Measurements from ENCODE around the gene UBE4A. TPM values are rescaled to one million over a fixed set of nuclear protein-coding genes. Genes with fewer than 3 reads are reported as not detected.

UBE4A gene
- total and polyA plus RNA-seq, 10 of the 15 experiments (the other 5 are each of a cell fraction or from before 2014, with no cell fraction given): 6.2 to 39.6 (median 30.3) TPM

DNA sequence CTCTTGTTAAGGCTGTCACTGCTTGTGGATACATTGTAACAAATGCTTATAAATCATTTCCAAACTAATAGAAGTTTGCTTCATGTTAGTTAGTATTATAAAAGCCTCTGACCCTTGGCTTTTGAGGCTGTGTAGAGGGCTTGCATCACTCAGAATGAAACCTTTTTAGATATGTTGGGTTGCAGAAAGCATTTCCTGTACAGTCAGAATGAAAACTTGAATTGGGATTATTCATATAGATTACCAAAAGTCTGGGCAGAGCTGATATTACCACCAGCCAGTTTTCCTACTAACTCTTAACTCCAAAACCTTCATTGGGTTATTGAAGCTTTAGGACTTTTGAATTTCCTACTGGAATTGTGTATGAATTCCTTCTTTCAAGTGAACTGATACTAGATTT, 88.9 kb downstream of the UBE4A start (continued):
- TF ChIP-seq, protein P1, sequence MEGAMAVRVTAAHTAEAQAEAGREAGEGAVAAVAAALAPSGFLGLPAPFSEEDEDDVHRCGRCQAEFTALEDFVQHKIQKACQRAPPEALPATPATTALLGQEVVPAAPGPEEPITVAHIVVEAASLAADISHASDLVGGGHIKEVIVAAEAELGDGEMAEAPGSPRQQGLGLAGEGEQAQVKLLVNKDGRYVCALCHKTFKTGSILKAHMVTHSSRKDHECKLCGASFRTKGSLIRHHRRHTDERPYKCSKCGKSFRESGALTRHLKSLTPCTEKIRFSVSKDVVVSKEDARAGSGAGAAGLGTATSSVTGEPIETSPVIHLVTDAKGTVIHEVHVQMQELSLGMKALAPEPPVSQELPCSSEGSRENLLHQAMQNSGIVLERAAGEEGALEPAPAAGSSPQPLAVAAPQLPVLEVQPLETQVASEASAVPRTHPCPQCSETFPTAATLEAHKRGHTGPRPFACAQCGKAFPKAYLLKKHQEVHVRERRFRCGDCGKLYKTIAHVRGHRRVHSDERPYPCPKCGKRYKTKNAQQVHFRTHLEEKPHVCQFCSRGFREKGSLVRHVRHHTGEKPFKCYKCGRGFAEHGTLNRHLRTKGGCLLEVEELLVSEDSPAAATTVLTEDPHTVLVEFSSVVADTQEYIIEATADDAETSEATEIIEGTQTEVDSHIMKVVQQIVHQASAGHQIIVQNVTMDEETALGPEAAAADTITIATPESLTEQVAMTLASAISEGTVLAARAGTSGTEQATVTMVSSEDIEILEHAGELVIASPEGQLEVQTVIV (IDR thresholded peaks at IDR 0.05; ENCODE audit: borderline replicate concordance, partially characterized antibody): no peak
- no peak for TF ChIP-seq NFYA (IDR thresholded peaks at IDR 0.05; ENCODE audit: borderline replicate concordance, low read depth, low read length)
- TF ChIP-seq ZNF274 (IDR thresholded peaks at IDR 0.05; ENCODE audit: insufficient read depth, insufficient read length): no peak
- 0 out of 2 replicates have a peak, but pooled peaks have one; percentile 49 for TF ChIP-seq STAT3 (IDR thresholded peaks at IDR 0.05; ENCODE audit: low read depth, low read length)
- no peak for TF ChIP-seq TAF1 (IDR thresholded peaks at IDR 0.05; ENCODE audit: borderline replicate concordance, low read depth, low read length)
- TF ChIP-seq MYB (IDR thresholded peaks at IDR 0.05; ENCODE audit: borderline replicate concordance, low read depth, low read length): no peak
- TF ChIP-seq, protein P2, sequence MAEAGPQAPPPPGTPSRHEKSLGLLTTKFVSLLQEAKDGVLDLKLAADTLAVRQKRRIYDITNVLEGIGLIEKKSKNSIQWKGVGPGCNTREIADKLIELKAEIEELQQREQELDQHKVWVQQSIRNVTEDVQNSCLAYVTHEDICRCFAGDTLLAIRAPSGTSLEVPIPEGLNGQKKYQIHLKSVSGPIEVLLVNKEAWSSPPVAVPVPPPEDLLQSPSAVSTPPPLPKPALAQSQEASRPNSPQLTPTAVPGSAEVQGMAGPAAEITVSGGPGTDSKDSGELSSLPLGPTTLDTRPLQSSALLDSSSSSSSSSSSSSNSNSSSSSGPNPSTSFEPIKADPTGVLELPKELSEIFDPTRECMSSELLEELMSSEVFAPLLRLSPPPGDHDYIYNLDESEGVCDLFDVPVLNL (IDR thresholded peaks at IDR 0.05; ENCODE audit: low read depth, low read length): no peak
- TF ChIP-seq TCF3 (IDR thresholded peaks at IDR 0.05; ENCODE audit: borderline replicate concordance, insufficient read depth, low read depth, low read length): no peak
- TF ChIP-seq, protein P3, sequence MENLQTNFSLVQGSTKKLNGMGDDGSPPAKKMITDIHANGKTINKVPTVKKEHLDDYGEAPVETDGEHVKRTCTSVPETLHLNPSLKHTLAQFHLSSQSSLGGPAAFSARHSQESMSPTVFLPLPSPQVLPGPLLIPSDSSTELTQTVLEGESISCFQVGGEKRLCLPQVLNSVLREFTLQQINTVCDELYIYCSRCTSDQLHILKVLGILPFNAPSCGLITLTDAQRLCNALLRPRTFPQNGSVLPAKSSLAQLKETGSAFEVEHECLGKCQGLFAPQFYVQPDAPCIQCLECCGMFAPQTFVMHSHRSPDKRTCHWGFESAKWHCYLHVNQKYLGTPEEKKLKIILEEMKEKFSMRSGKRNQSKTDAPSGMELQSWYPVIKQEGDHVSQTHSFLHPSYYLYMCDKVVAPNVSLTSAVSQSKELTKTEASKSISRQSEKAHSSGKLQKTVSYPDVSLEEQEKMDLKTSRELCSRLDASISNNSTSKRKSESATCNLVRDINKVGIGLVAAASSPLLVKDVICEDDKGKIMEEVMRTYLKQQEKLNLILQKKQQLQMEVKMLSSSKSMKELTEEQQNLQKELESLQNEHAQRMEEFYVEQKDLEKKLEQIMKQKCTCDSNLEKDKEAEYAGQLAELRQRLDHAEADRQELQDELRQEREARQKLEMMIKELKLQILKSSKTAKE (IDR thresholded peaks at IDR 0.05; ENCODE audit: low read depth, poor library complexity, severe bottlenecking): peak; percentile 82
- TF ChIP-seq HDAC6 (IDR thresholded peaks at IDR 0.05; ENCODE audit: unreplicated experiment): no peak
- TF ChIP-seq RCOR1 (conservative IDR thresholded peaks at IDR 0.05; ENCODE audit: low read depth, low read length): 0 out of 2 replicates have a peak, but pooled peaks have one; percentile 62
- TF ChIP-seq TARDBP (IDR thresholded peaks at IDR 0.05; ENCODE audit: borderline replicate concordance): no peak
- peak; percentile 97 for TF ChIP-seq NFIC (IDR thresholded peaks at IDR 0.05; ENCODE audit: low read depth, low read length)
- no peak for TF ChIP-seq RAD21 (IDR thresholded peaks at IDR 0.05; ENCODE audit: insufficient read depth, low read depth, low read length)
- TF ChIP-seq CHD4 (IDR thresholded peaks at IDR 0.05): no peak
- no peak for TF ChIP-seq SP1 (IDR thresholded peaks at IDR 0.05; ENCODE audit: low read depth, low read length)
- peak; percentile 93; the same call in 1 of the 2 replicates for TF ChIP-seq FOXM1 (IDR thresholded peaks at IDR 0.05; ENCODE audit: low read depth, low read length)
- TF ChIP-seq, protein P4, sequence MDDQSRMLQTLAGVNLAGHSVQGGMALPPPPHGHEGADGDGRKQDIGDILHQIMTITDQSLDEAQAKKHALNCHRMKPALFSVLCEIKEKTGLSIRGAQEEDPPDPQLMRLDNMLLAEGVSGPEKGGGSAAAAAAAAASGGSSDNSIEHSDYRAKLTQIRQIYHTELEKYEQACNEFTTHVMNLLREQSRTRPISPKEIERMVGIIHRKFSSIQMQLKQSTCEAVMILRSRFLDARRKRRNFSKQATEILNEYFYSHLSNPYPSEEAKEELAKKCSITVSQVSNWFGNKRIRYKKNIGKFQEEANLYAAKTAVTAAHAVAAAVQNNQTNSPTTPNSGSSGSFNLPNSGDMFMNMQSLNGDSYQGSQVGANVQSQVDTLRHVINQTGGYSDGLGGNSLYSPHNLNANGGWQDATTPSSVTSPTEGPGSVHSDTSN (IDR thresholded peaks at IDR 0.05; ENCODE audit: insufficient replicate concordance, low read depth, low read length): no peak
- TF ChIP-seq SIX5 (IDR thresholded peaks at IDR 0.05; ENCODE audit: low read depth, low read length, severe bottlenecking): no peak
- no peak for TF ChIP-seq SMAD5 (IDR thresholded peaks at IDR 0.05; ENCODE audit: low read depth)
- TF ChIP-seq SREBF2 (IDR thresholded peaks at IDR 0.05; ENCODE audit: low read length): no peak
- no peak for TF ChIP-seq SMARCA5 (IDR thresholded peaks at IDR 0.05)
- no peak for TF ChIP-seq RELA (IDR thresholded peaks at IDR 0.05; ENCODE audit: borderline replicate concordance, partially characterized antibody)
- TF ChIP-seq, protein P5, sequence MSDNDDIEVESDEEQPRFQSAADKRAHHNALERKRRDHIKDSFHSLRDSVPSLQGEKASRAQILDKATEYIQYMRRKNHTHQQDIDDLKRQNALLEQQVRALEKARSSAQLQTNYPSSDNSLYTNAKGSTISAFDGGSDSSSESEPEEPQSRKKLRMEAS (IDR thresholded peaks at IDR 0.05; ENCODE audit: low read depth, low read length): no peak
- no peak for TF ChIP-seq ZNF384 (IDR thresholded peaks at IDR 0.05; ENCODE audit: borderline replicate concordance, low read depth, low read length)
- TF ChIP-seq SUZ12 (IDR thresholded peaks at IDR 0.05; ENCODE audit: unreplicated experiment): no peak
